Effector CD8-positive, alpha-beta T cell (primary cell): Measurements from ENCODE around the gene SGSH.

Experiments used
- DNase-seq: peaks from one replicate; lab custom pipeline; 2025; lab: John Stamatoyannopoulos, UW

SGSH gene

GRCh38 chr17:80227156-80227555 is 7.0 kb upstream of the SGSH start:
- no peak for DNase-seq

DNA sequence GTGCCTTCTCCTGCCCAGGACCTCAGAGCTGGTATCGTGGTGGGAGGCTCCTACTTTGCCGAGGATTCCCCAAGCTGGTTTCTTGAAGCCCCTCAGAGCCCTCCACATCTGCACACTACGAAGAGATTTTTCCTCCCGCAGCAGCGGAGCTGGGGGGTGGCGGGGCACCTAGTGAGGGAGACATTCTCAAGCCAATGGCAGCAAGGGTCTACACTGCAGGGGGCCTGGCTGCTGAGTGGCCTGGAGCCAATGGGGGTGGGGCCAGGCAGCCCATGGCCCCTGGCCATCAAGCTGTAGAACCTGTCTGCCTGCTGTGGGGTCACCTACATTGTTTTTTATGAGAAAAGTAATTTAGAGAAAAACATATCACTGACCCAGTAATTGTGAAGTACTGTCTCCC is 5.1 kb upstream of the SGSH start:
- DNase-seq = no peak

- no peak for DNase-seq
Measured at GRCh38 chr17:80224683-80225082, 4.5 kb upstream of the SGSH start.

DNA sequence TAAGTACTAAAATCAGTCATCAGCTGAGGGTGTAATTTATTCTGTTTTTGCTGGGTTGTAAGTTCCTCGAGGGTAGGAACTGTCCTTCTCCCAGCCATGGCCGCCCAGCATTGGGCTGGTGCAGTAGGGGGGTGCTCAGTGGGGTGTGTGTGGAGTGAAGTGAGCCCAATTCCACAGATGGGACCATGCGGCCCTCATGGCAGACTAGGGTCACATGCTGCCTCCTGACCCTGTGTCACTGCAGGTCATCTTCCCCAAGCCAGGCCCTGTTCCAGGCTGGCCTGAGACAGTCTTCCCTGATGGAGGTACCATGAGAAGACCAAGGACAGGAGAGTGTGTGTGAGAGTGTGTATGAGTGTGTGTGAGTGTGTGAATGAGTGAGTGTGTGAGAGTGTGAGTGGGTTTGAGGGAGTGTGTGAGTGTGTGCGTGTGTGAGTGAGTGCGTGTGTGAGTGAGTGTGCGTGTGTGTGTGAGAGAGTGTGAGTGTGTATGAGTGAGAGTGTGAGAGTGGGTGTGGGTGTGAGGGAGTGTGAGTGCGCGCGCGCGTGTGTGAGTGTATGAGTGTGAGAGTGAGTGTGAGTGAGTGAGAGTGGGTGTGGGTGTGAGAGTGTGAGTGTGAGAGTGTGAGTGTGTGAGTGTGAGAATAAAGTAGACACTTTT is 3.8 kb upstream of the SGSH start:
- no peak for DNase-seq

DNA sequence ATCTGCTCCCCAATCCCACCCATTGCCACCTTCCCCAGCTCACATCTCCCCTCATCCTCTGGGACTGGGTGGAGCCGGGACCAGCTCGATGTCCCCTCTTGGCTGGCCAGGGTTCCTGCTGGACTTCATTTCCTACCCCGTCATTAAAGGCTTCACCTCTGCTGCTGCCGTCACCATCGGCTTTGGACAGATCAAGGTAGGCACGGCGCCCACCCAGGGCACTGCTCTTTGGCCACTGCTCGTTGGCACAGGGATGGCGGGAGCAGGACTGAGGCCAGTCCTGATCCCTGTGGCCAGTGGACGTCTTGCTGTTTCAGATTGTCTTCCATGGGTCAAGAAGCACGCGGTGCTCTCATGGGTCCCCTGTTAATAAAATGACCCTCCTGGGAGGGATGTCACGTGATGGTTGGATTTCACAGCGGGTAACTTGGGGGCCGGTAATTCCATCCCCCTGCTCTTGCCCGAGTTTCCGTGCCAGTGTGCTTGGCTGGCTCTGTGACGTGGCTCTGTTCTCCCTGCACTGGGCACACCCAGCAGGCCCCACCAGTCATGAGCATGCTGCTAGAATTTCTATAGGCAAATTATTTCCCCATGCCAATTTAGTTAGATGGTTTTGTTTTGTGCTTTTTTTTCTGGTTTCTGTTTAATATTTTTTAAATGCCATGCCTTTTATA is 3.1 kb upstream of the SGSH start:
- no peak for DNase-seq

GRCh38 chr17:80222376-80223141 is 2.4 kb upstream of the SGSH start:
- DNase-seq = no peak

GRCh38 chr17:80221351-80222105 is 1.4 kb upstream of the SGSH start:
- DNase-seq = no peak

- no peak for DNase-seq
Measured at GRCh38 chr17:80220736-80221215, 643 bp upstream of the SGSH start.

- DNase-seq = no peak
Measured at GRCh38 chr17:80219763-80220053, 425 bp downstream of the SGSH start.

DNA sequence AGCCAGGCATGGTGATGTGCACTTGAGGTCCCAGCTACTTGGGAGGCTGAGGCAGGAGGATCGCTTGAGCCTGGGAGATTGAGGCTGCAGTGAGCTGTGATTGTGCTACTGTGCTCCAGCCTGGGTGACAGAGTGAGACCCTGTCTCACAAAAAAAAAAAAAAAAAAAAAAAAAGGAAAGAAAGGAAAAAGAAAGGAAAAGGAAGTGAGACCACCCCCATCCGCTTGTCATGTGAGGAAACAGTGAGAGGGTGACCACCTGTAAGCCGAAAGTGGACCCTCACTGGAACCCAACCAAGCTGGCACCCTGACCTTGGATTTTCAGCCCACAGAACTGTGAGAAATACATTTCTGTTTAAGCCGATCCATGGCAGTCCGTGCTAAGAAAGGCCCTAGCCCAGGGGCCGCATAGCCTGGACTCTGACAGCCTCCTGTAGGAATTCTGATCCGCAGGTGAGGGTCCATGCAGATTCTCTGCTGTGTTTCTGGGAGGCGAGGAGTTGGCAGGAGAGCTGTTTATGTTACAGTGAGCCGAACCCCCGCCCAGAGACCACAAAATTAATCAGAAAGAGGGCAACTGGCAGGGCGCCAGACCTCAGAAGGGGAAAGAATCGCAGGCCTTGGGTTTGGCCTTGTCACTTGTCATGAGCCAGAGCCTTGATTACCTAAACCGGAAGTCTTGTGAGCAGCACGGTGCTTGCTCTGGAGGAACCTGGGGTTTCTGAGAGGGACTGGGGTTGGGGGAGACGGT is 945 bp downstream of the SGSH start:
- peak; percentile 81 for DNase-seq

GRCh38 chr17:80218391-80218790 is 1.7 kb downstream of the SGSH start:
- no peak for DNase-seq

DNA sequence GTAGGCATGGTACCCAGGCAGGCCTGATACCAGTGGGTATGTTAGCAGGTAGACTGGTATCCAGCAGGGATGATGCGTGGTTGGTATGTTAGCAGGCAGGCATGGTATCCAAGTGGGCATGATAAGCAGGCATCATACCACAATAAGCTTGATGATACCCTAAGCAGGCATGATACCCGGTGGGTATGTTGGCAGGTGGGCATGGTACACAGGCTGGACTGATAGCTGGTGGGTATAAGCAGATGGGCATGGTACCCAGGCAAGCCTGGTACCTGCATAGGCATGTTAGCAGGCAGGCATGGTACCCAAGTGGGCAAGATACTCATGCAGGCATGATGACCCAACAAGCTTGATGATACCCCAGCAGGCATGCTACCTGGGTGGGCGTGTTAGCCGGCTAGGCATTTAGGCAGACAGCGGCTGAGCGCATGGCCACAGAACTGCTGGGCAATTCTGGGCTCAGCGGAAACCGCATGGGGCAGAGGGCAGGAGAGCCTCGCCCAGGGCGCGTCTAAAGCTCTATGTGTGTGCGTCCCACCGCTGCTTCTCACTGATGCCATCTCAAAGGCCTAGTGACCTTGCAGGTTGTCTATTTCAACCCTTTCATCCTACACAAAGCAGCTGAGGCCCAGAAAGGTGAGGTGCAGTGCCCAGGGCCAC is 2.3 kb downstream of the SGSH start:
- DNase-seq = no peak

DNA sequence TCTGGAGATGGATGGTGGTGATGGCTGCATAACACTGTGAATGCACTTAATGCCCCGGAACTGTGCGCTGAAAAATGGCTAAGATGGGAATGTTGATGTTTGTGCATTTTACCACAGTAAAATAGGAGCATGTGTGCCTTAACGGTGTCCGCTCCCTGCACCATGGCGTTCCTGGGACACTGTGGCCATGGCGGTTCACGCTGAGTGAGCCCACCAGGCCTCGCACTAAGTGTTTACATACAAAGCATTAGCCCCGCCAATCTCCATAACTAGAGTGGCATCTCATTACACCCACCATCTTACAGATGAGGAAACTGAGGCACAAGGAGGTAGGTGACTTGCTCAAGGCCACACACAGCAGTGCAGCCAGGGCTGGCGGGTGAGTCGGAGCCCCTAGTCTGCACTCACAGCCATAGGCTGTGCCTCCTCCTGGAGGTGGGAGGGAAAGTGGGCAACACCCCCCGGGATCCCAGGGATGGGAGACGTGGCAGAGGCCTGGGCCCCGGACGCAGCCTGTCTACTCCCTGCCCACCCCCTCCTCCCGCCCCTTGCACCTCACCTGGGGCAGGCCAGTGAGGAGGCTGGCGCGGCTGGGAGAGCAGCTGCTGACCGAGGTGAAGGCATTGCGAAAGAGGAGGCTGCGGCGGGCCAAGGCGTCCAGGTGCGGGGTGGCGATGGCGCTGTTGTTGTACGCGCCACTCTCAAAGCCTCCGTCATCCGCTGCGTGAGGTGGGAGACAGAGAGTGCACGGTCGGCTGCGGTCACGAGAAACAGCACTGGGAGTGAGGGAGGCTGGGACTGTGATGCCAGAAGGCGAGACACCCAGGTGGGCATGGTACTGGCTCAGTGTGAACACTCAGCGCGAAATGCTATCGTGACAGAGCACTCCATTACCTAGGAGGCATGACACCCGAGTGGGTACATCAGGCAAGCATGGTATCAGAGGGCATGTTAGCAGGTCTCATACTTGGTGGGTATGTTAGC is 3.4 kb downstream of the SGSH start:
- DNase-seq = no peak

GRCh38 chr17:80214878-80215210 is 5.3 kb downstream of the SGSH start:
- no peak for DNase-seq

DNA sequence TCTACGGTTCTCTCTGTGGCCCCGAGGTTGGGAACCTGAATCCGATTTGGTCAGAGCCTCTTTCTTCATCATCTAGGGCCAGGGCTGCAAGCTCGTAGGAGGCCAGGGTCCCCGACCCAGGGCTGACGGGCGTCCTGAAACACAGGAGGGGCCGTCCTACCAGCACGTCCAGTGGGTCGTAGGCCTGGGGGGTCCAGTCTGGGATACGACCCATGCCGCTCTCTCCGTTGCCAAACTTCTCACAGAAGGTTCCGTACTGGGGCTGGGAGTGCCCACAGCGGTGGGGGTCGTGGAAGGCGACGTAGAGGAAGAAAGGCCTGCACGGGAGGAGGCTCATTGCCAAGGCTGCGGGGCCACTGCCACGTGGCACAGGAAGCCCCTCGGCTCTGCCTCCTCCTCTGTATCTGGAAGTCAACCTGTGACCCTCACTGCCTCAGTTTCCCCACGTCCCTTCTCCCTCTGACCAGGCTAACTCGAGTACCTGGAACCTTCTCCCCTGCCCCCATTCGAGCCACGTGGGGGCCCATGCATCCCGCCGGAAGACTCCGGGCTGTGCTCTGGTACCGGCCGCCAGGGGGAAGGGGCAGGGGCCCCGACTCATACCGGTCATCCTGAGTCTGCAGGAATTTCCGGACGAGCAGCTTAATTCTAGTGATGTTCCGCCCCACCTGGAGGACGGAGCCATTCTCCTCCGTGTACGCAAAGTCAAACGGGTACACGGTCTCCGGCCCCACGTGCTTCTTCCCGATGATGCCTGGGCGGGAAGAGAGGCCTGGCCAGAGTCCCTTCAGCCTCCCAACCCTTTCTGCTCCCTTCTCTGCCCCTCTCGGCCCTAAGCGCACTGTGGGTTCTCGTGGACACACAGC is 5.9 kb downstream of the SGSH start:
- no peak for DNase-seq

DNA sequence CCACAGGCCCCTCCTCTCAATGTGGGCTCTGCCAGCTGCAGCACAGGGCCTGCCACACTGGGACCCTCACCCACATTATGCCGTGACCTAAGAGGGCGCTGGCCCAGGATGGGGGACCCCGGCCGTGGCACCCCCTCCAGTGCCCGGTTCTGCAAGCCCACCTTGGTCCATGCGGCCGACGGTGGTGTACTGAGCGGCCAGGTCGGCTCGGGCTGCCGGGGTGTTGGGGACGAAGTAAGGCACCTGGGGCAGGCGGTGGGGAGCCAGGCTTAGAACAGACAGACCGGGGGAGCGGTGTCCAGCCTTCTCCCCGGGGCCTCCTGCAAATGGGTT is 6.5 kb downstream of the SGSH start:
- no peak for DNase-seq

- no peak for DNase-seq
Measured at GRCh38 chr17:80212962-80213642, 7.0 kb downstream of the SGSH start.

DNA sequence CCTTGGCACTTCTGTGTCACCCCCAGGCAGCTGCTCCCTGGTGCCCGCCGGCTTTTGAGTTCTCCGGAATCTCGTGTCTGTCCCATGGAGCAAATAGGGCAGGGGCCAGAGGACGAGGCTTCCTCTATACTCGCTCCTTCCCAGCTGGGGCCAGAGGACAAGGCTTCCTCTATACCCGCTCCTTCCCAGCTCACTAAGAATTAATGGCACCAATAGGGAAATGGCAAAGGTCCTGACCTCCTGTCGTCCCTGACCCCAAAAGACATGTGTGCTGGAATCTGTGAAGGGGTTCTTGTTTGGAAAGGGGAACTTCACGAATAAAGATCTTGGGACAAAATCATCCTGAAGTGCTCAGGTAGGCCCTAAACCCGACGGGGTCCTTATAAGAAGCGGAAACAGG is 7.6 kb downstream of the SGSH start:
- DNase-seq = no peak

DNA sequence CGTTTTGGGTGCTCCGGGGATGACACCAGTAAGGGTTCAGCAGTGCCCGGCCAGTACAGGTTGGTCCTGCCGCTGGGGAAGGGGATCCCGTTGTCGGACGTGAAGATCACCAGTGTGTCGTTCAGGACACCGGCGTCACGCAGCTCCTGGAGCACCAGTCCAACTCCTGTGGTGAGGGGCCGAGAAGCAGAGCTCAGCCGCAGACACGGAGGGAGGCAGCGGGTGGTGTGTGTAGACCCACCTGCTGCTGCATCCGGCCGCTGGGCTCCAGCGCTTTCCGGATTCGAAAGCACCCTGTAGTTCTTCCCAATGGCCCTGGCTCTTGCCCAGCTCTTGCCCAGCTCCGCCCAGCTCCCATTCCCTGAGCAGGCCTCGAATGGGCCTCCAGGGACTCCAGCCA is 8.0 kb downstream of the SGSH start:
- DNase-seq = no peak
